ENCODE measurements around the gene ORM2.
A peak's percentile ranks its signal among the peaks of the same experiment; 100 is the strongest.

GRCh38 chr9:114291064-114291474 is 38.6 kb upstream of the ORM2 start:
- TF ChIP-seq CTCF (conservative IDR thresholded peaks at IDR 0.05; ENCODE audit: low read length) = peak; percentile 92
- TF ChIP-seq EZH2phosphoT487 (IDR thresholded peaks at IDR 0.05; ENCODE audit: borderline replicate concordance) = no peak

Data from Loucy (cell line).